Activated naive CD8-positive, alpha-beta T cell treated with anti-CD3 and anti-CD28 coated beads, Interleukin-2, amount 50 U/mL, for 24 hours (primary cell): Measurements from ENCODE around the gene ANG.
"Not testable (repeated sequence)": the region's sequence is repeated elsewhere in the genome, so short reads cannot be mapped to it uniquely, and the experiment has no call there.

Experiments
- ATAC-seq: fragments of 150-1000 bp; cut with Tn5 transposase; one replicate; pipeline ENCODE4 v1.10.0; 2021
- DNase-seq: peaks from one replicate; pipeline ENCODE4 v3.0.0; 2021
- H3K27ac Mint-ChIP-seq: one replicate; pipeline ENCODE4 v1.8.0; 2021; ENCODE audit warnings: mild to moderate bottlenecking, mixed read lengths
- H3K27me3 Mint-ChIP-seq: one replicate; pipeline ENCODE4 v1.8.0; 2021; ENCODE audit warnings: mixed read lengths
- H3K36me3 Mint-ChIP-seq: one replicate; pipeline ENCODE4 v1.8.0; 2021; ENCODE audit warnings: low read depth, mixed read lengths
- H3K4me1 Mint-ChIP-seq: one replicate; pipeline ENCODE4 v1.8.0; 2021; ENCODE audit warnings: mixed read lengths
- H3K4me3 Mint-ChIP-seq: one replicate; pipeline ENCODE4 v1.8.0; 2021; ENCODE audit warnings: mild to moderate bottlenecking, moderate library complexity, mixed read lengths
- H3K9me3 Mint-ChIP-seq: one replicate; pipeline ENCODE4 v1.8.0; 2021; ENCODE audit warnings: mixed read lengths

Gene ANG

GRCh38 chr14:20732979-20733635 lies 44.5 kb downstream of the ANG start:
- ATAC-seq (no peak), DNase-seq (no peak)
- H3K4me1 Mint-ChIP-seq: no peaks in the 10 kb centered on the region
- no peaks in the 10 kb centered on the region for H3K36me3 Mint-ChIP-seq
- H3K27me3 Mint-ChIP-seq: peaks cover 1% of the 10 kb centered on the region
- no peak overlapping the region for H3K4me3 Mint-ChIP-seq
- H3K9me3 Mint-ChIP-seq: no peaks in the 10 kb centered on the region
- H3K27ac Mint-ChIP-seq: no peak overlapping the region

GRCh38 chr14:20733684-20734429 lies 45.3 kb downstream of the ANG start:
- no peak for ATAC-seq
- no peak overlapping the region for H3K4me3 Mint-ChIP-seq

DNA sequence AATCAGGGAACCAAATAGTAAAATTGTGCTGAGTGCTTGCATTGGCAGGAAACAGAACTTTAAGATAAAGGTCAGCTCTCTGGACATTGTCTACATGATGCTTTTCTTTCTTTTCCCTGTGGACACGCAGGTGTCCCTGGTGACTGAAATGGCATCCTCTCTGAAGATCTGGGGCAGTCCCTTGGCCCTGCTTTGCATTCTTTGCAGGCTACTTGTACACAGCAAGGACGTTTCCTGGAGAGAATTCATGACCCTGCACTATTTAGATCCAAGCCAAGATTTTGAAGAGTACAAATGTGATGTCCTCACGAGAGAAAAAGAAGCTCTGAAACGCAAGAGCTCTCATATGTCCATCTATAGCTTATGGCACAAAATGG lies 45.9 kb downstream of the ANG start:
- no peak overlapping the region for H3K4me3 Mint-ChIP-seq
- H3K36me3 Mint-ChIP-seq: no peaks in the 10 kb centered on the region
- no peak overlapping the region for H3K27ac Mint-ChIP-seq
- H3K4me1 Mint-ChIP-seq: no peaks in the 10 kb centered on the region
- H3K27me3 Mint-ChIP-seq: no peaks in the 10 kb centered on the region
- no peak for ATAC-seq
- DNase-seq: no peak
- H3K9me3 Mint-ChIP-seq: no peaks in the 10 kb centered on the region

More at GRCh38 chr14:20733684-20734429, 45.3 kb downstream of the ANG start:
- peaks cover 1% of the 10 kb centered on the region for H3K27me3 Mint-ChIP-seq
- H3K4me1 Mint-ChIP-seq: no peaks in the 10 kb centered on the region
- no peaks in the 10 kb centered on the region for H3K36me3 Mint-ChIP-seq
- no peak for DNase-seq
- no peaks in the 10 kb centered on the region for H3K9me3 Mint-ChIP-seq
- no peak overlapping the region for H3K27ac Mint-ChIP-seq

- DNase-seq, H3K27me3 Mint-ChIP-seq, H3K4me1 Mint-ChIP-seq, ATAC-seq, H3K9me3 Mint-ChIP-seq, H3K4me3 Mint-ChIP-seq, H3K36me3 Mint-ChIP-seq, H3K27ac Mint-ChIP-seq: not testable (repeated sequence)
Observed at GRCh38 chr14:20738292-20738691, 49.7 kb downstream of the ANG start.

GRCh38 chr14:20742132-20742531 lies 53.6 kb downstream of the ANG start:
- no peaks in the 10 kb centered on the region for H3K9me3 Mint-ChIP-seq

GRCh38 chr14:20743556-20743955 lies 55.0 kb downstream of the ANG start:
- Mint-ChIP-seq H3K4me1 (no peaks in the 10 kb centered on the region), H3K36me3 (no peaks in the 10 kb centered on the region), H3K27ac (no peak overlapping the region), H3K4me3 (no peak overlapping the region), H3K27me3 (no peaks in the 10 kb centered on the region), H3K9me3 (no peaks in the 10 kb centered on the region)
- DNase-seq (no peak), ATAC-seq (no peak)

More at GRCh38 chr14:20742132-20742531, 53.6 kb downstream of the ANG start:
- no peaks in the 10 kb centered on the region for H3K27me3 Mint-ChIP-seq
- DNase-seq (no peak), ATAC-seq (no peak)
- H3K27ac Mint-ChIP-seq: no peak overlapping the region
- H3K4me3 Mint-ChIP-seq: no peak overlapping the region
- no peaks in the 10 kb centered on the region for H3K36me3 Mint-ChIP-seq
- H3K4me1 Mint-ChIP-seq: no peaks in the 10 kb centered on the region
